WERI-Rb-1 (cell line): Measurements from ENCODE around the gene SELENOI.

ENCODE experiments used
- DNase-seq: peaks from one replicate; pipeline ENCODE4 v3.0.0-alpha.2; 2020
- H3K27ac ChIP-seq: fragments of 250-450 bp; sonication (Bioruptor Pico); 2 replicates; pipeline ENCODE4 v1.5.1; 2020; ENCODE audit warnings: mild to moderate bottlenecking, moderate library complexity
- H3K27me3 ChIP-seq: fragments of 250-450 bp; sonication (Bioruptor Pico); 2 replicates; pipeline ENCODE4 v1.5.1; 2021; ENCODE audit warnings: mild to moderate bottlenecking, low read depth, moderate library complexity; ENCODE audit not compliant: insufficient read depth, severe bottlenecking
- H3K36me3 ChIP-seq: fragments of 250-450 bp; sonication (Bioruptor Pico); 2 replicates; pipeline ENCODE4 v1.5.1; 2020; ENCODE audit warnings: mild to moderate bottlenecking, moderate library complexity
- H3K4me3 ChIP-seq: 2 replicates; pipeline ENCODE4 v1.5.1; 2011; ENCODE audit warnings: low read depth, mild to moderate bottlenecking, control low read depth, low read length
- H3K9me3 ChIP-seq: fragments of 250-450 bp; sonication (Bioruptor Pico); 2 replicates; pipeline ENCODE4 v1.5.1; 2021; ENCODE audit warnings: mild to moderate bottlenecking, moderate library complexity; ENCODE audit not compliant: severe bottlenecking
- TF ChIP-seq, protein P1 (sequence below): IDR thresholded peaks from 2 replicates; pipeline ENCODE4 v1.5.1; 2011; ENCODE audit warnings: low read depth, mild to moderate bottlenecking, control low read depth, inconsistent platforms, low read length

The SELENOI gene

DNA sequence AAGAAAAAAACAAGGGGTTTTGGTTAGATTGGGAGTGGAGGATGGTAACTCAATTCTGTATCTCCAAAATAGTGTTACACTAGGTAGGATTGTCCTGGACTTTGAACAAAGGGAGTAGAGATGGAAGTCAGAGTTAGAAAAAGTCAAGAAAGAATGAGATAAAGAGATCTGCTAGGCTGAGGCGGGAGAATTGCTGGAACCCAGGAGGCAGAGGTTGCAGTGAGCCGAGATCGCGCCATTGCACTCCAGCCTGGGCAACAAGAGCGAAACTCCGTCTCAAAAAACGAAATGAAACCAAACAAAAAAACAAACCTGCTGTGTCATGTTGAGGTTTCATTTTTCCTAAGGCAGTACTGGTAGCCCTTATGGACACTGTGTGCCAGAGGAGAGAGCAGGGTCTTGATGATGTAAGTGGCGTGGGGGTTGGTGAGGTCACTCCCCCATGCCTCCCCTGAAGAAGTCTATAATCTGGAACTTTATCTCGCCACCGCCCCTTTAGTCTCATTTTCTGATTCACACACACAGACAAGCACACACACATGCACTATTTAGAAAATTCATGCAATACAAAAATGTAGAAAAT lies 66.2 kb downstream of the SELENOI start:
- H3K36me3 ChIP-seq = no peaks in the 10 kb centered on the region
- no peak overlapping the region for H3K27ac ChIP-seq
- no peak for DNase-seq
- TF ChIP-seq, protein P1, sequence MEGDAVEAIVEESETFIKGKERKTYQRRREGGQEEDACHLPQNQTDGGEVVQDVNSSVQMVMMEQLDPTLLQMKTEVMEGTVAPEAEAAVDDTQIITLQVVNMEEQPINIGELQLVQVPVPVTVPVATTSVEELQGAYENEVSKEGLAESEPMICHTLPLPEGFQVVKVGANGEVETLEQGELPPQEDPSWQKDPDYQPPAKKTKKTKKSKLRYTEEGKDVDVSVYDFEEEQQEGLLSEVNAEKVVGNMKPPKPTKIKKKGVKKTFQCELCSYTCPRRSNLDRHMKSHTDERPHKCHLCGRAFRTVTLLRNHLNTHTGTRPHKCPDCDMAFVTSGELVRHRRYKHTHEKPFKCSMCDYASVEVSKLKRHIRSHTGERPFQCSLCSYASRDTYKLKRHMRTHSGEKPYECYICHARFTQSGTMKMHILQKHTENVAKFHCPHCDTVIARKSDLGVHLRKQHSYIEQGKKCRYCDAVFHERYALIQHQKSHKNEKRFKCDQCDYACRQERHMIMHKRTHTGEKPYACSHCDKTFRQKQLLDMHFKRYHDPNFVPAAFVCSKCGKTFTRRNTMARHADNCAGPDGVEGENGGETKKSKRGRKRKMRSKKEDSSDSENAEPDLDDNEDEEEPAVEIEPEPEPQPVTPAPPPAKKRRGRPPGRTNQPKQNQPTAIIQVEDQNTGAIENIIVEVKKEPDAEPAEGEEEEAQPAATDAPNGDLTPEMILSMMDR = no peak
- H3K9me3 ChIP-seq = no peaks in the 10 kb centered on the region
- H3K4me3 ChIP-seq = no peak overlapping the region
- no peaks in the 10 kb centered on the region for H3K27me3 ChIP-seq

DNA sequence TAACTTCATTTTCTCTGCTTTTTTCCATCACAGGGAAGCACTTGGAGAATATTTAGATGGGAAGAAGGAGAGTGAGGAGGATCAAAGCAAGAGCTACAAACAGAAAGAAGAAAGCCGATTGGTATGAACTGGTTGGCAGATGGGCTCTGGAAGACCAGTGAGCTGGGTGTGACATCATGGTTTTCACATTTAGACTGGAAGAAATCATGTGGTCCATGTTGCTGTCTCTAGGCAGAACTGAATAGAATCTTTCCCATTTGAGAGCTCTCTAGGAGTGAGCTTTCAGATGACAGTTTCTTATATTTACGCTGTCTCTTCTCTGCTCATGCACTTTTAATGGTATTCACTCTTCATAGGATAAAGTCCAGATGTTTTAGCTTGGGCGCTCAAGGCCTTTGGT lies 68.4 kb downstream of the SELENOI start:
- Histone ChIP-seq H3K27ac (no peak overlapping the region), H3K27me3 (no peaks in the 10 kb centered on the region), H3K9me3 (no peaks in the 10 kb centered on the region), H3K36me3 (no peaks in the 10 kb centered on the region), H3K4me3 (no peak overlapping the region)
- TF ChIP-seq, protein P1 = no peak
- DNase-seq = no peak

DNA sequence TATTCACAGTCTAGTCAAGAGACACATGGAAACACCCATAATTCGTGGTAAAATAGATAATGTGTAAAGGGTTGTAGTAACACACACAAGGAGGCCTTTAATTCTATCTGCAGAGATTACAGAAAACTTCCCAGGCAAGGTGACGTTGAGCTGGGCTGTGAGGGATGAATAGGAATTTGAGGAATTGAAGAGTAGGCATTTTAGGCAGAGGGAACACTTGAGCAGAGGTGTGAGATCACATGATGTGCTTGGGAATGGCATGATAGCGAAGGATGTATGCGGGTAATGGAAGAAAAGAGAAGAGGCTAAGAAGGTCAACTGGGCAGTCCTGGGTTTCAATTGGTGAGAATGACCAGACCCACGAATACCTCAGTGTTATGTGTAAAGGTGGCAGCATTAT lies 76.0 kb downstream of the SELENOI start:
- no peak for DNase-seq
- Histone ChIP-seq H3K9me3 (no peaks in the 10 kb centered on the region), H3K36me3 (no peaks in the 10 kb centered on the region), H3K27me3 (no peaks in the 10 kb centered on the region), H3K27ac (no peak overlapping the region; the same call in none of the 2 replicates), H3K4me3 (no peak overlapping the region)
- TF ChIP-seq, protein P1 = no peak

DNA sequence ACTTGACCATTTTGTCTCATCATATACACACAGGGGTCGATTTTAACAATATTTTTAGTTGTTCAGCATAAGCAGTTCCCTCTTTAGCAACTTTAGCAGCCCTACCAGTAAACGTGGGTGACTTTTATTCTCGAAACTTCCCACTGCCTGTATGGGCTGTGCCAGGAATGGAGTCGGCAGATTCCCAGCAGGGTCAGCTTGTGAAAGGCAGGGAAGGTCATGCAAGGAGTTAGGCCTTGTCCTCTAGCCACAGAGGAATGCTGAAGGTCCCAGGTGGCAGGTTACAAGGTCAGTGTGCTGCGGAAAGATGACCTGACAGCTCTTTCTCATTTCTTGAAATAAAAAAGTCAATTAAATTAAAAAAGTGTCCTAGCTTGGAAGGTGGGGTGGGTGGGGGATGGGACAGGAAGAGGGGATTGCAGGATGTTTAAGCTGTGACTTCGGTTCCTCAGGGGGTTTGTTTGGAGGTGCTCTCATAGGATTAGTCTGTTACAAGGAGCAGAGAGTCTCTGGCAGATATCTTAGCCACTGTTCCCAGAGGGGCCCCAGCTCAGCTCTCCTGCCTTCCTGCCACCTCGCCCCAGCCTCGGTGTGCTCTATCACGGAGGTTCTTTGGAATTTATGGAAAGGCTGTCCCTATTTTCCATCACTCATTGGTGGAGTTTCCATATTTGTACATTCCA lies 77.1 kb downstream of the SELENOI start:
- DNase-seq = peak; percentile 29
- no peaks in the 10 kb centered on the region for H3K27me3 ChIP-seq
- TF ChIP-seq, protein P1 = no peak
- H3K9me3 ChIP-seq = no peaks in the 10 kb centered on the region
- no peaks in the 10 kb centered on the region for H3K36me3 ChIP-seq
- peak overlapping the region; percentile 46; the same call in 1 of the 2 replicates for H3K27ac ChIP-seq
- no peak overlapping the region for H3K4me3 ChIP-seq

DNA sequence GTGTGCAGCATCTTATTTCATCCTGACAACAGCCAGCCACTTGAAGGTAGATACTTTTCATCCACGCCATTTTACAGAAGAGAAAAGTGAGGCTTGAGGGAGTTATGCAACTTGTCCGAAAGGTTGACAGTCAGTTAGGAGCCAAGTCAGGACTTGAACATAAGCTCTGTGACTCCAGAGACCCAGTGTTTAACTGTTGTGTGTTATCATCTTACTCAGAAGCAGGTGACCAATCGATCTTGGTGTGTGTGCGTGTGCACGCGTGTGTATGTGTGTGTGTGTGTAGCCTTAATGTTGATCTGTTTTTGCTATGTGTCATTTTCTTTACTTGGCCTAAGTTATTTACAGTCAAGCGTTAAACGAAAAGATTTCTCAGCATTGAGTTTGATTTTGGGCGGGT lies 77.8 kb downstream of the SELENOI start:
- Histone ChIP-seq H3K27ac (no peak overlapping the region), H3K27me3 (no peaks in the 10 kb centered on the region), H3K9me3 (no peaks in the 10 kb centered on the region), H3K4me3 (no peak overlapping the region), H3K36me3 (no peaks in the 10 kb centered on the region)
- TF ChIP-seq, protein P1 = no peak
- no peak for DNase-seq
